Stimulated activated CD4-positive, alpha-beta T cell treated with anti-CD3 and anti-CD28 coated beads, TNF-alpha, amount 100 ng/mL, for 48 hours (primary cell): Measurements from ENCODE around the gene ETFB.

ENCODE experiments used
- DNase-seq, 3 donors: peaks; one replicate each; pipeline ENCODE4 v3.0.0-alpha.2; 2020; ENCODE audit warnings: low read depth in 3 of 3

Gene ETFB

GRCh38 chr19:51295382-51296126 is 70.6 kb downstream of the ETFB start:
- no peak for DNase-seq
